Trophoblast cell (in vitro differentiated cells and primary cell): Measurements from ENCODE around the gene TREML2.

ENCODE experiments used
- DNase-seq, 2 donors: peaks; one replicate each; pipeline ENCODE4 v3.0.0-alpha.2; 2016
- H2AFZ ChIP-seq: 2 replicates; pipeline ENCODE4 v1.6.1; 2013; ENCODE audit warnings: low read length, moderate library complexity, mild to moderate bottlenecking; ENCODE audit not compliant: insufficient read depth, poor library complexity
- H2AK5ac ChIP-seq: 2 replicates; pipeline ENCODE4 v1.6.1; 2013; ENCODE audit warnings: mild to moderate bottlenecking, low read length
- H2BK120ac ChIP-seq: 2 replicates; pipeline ENCODE4 v1.6.1; 2013; ENCODE audit warnings: low read length, mild to moderate bottlenecking, moderate library complexity; ENCODE audit not compliant: insufficient read depth, poor library complexity
- H2BK12ac ChIP-seq: 2 replicates; pipeline ENCODE4 v1.6.1; 2013; ENCODE audit warnings: mild to moderate bottlenecking, low read length, moderate library complexity
- H2BK5ac ChIP-seq: 2 replicates; pipeline ENCODE4 v1.6.1; 2013; ENCODE audit warnings: low read length, low read depth, moderate library complexity, mild to moderate bottlenecking; ENCODE audit not compliant: poor library complexity
- H3K14ac ChIP-seq: 2 replicates; pipeline ENCODE4 v1.6.1; 2013; ENCODE audit warnings: mild to moderate bottlenecking, low read length
- H3K18ac ChIP-seq: 2 replicates; pipeline ENCODE4 v1.6.1; 2013; ENCODE audit warnings: mild to moderate bottlenecking, low read length
- H3K23ac ChIP-seq: 2 replicates; pipeline ENCODE4 v1.6.1; 2013; ENCODE audit warnings: low read length
- H3K27ac ChIP-seq: 2 replicates; pipeline ENCODE4 v1.5.1; 2013; ENCODE audit warnings: low read depth, mild to moderate bottlenecking, inconsistent platforms, low read length, moderate library complexity
- H3K27me3 ChIP-seq: 2 replicates; pipeline ENCODE4 v1.6.1; 2013; ENCODE audit warnings: inconsistent platforms, mild to moderate bottlenecking, low read length, moderate library complexity; ENCODE audit not compliant: insufficient read depth
- H3K36me3 ChIP-seq, 2 experiments: 1 replicate in 1 of 2; 2 replicates in 1 of 2; pipeline ENCODE4 v1.6.1; 2013; ENCODE audit warnings: low read length in 2 of 2, mild to moderate bottlenecking in 2 of 2, moderate library complexity in 1 of 2; ENCODE audit not compliant: insufficient read depth in 2 of 2, control insufficient read depth in 1 of 2
- H3K4ac ChIP-seq: 2 replicates; pipeline ENCODE4 v1.6.1; 2013; ENCODE audit warnings: low read depth, mild to moderate bottlenecking, low read length, moderate library complexity
- H3K4me1 ChIP-seq, 2 experiments: 1 replicate in 1 of 2; 2 replicates in 1 of 2; pipeline ENCODE4 v1.6.1; 2013; ENCODE audit warnings: low read length in 2 of 2, mild to moderate bottlenecking in 2 of 2, moderate library complexity in 1 of 2; ENCODE audit not compliant: insufficient read depth in 2 of 2, control insufficient read depth in 1 of 2
- H3K4me2 ChIP-seq: 2 replicates; pipeline ENCODE4 v1.6.1; 2013; ENCODE audit warnings: inconsistent platforms, mild to moderate bottlenecking, low read length, moderate library complexity
- H3K4me3 ChIP-seq: 2 replicates; pipeline ENCODE4 v1.5.1; 2013; ENCODE audit warnings: mild to moderate bottlenecking, low read depth, low read length, inconsistent platforms
- H3K79me1 ChIP-seq: one replicate; pipeline ENCODE4 v1.6.1; 2013; ENCODE audit warnings: low read length
- H3K79me2 ChIP-seq: 2 replicates; pipeline ENCODE4 v1.6.1; 2013; ENCODE audit warnings: low read length, mild to moderate bottlenecking; ENCODE audit not compliant: control insufficient read depth, insufficient read depth, poor library complexity
- H3K9ac ChIP-seq: 2 replicates; pipeline ENCODE4 v1.6.1; 2013; ENCODE audit warnings: mild to moderate bottlenecking, low read length
- H3K9me3 ChIP-seq: 2 replicates; pipeline ENCODE4 v1.6.1; 2013; ENCODE audit warnings: low read depth, mild to moderate bottlenecking, control low read depth, inconsistent platforms, low read length; ENCODE audit not compliant: insufficient read depth
- H4K12ac ChIP-seq: 2 replicates; pipeline ENCODE4 v1.6.1; 2013; ENCODE audit warnings: low read depth, mild to moderate bottlenecking, low read length, moderate library complexity
- H4K8ac ChIP-seq: 2 replicates; pipeline ENCODE4 v1.6.1; 2013; ENCODE audit warnings: low read depth, mild to moderate bottlenecking, low read length, moderate library complexity
- H4K91ac ChIP-seq: one replicate; pipeline ENCODE4 v1.6.1; 2013; ENCODE audit warnings: low read depth, mild to moderate bottlenecking, low read length, moderate library complexity
- WGBS: extraction: QIAGEN DNeasy Blood & Tissue Kit; methylation state at CpG from one replicate; pipeline ENCODE4 v1.1.7; 2013; ENCODE audit warnings: missing lambda C conversion rate; ENCODE audit not compliant: insufficient read length, insufficient coverage; ENCODE audit errors: extremely low coverage; 5-methylcytosine and 5-hydroxymethylcytosine counted together

TREML2 gene

GRCh38 chr6:41160933-41161332 lies 40.0 kb downstream of the TREML2 start:
- no peak overlapping the region for H3K27ac ChIP-seq

GRCh38 chr6:41159415-41160082 lies 41.4 kb downstream of the TREML2 start:
- no peak overlapping the region for H2BK120ac ChIP-seq
- H4K8ac ChIP-seq = no peak overlapping the region
- H3K79me1 ChIP-seq = no peaks in the 10 kb centered on the region
- no peak overlapping the region for H3K9ac ChIP-seq
- no peak overlapping the region for H3K4ac ChIP-seq
- peaks cover 3% of the 10 kb centered on the region for H3K9me3 ChIP-seq
- peaks cover 7 to 8% of the 10 kb centered on the region in 2 experiments for H3K4me1 ChIP-seq
- no peak overlapping the region for H2BK12ac ChIP-seq
- H2BK5ac ChIP-seq = no peak overlapping the region
- no peak overlapping the region for H3K18ac ChIP-seq
- no peak overlapping the region for H2AFZ ChIP-seq
- H3K27ac ChIP-seq = no peak overlapping the region
- H4K12ac ChIP-seq = no peak overlapping the region
- no CpG with 5 or more reads among the region's 12 CpGs for WGBS
- DNase-seq = no peak
- H2AK5ac ChIP-seq = no peak overlapping the region
- H3K36me3 ChIP-seq = no peaks in the 10 kb centered on the region
- no peak overlapping the region for H3K14ac ChIP-seq
- no peak overlapping the region for H3K4me2 ChIP-seq
- no peak overlapping the region for H3K23ac ChIP-seq
- H3K4me3 ChIP-seq = no peak overlapping the region
- H3K27me3 ChIP-seq = no peaks in the 10 kb centered on the region
- H4K91ac ChIP-seq = no peak overlapping the region
- no peaks in the 10 kb centered on the region for H3K79me2 ChIP-seq

More at GRCh38 chr6:41160933-41161332, 40.0 kb downstream of the TREML2 start:
- no peaks in the 10 kb centered on the region for H3K27me3 ChIP-seq
- H2AFZ ChIP-seq = no peak overlapping the region
- no peak overlapping the region for H4K8ac ChIP-seq
- peaks cover 3% of the 10 kb centered on the region for H3K9me3 ChIP-seq
- H3K36me3 ChIP-seq = no peaks in the 10 kb centered on the region
- H4K12ac ChIP-seq = no peak overlapping the region
- H3K9ac ChIP-seq = no peak overlapping the region
- H3K14ac ChIP-seq = no peak overlapping the region
- H3K23ac ChIP-seq = no peak overlapping the region
- H2AK5ac ChIP-seq = no peak overlapping the region
- no peak overlapping the region for H4K91ac ChIP-seq
- no peak overlapping the region for H2BK120ac ChIP-seq
- no peak overlapping the region for H3K4ac ChIP-seq
- peaks cover 2 to 5% of the 10 kb centered on the region in 2 experiments for H3K4me1 ChIP-seq
- no CpG with 5 or more reads among the region's 3 CpGs for WGBS
- no peak overlapping the region for H3K4me2 ChIP-seq
- H2BK12ac ChIP-seq = no peak overlapping the region
- no peak overlapping the region for H3K18ac ChIP-seq
- DNase-seq = no peak
- H3K79me1 ChIP-seq = no peaks in the 10 kb centered on the region
- H3K4me3 ChIP-seq = no peak overlapping the region
- H3K79me2 ChIP-seq = no peaks in the 10 kb centered on the region
- no peak overlapping the region for H2BK5ac ChIP-seq

DNA sequence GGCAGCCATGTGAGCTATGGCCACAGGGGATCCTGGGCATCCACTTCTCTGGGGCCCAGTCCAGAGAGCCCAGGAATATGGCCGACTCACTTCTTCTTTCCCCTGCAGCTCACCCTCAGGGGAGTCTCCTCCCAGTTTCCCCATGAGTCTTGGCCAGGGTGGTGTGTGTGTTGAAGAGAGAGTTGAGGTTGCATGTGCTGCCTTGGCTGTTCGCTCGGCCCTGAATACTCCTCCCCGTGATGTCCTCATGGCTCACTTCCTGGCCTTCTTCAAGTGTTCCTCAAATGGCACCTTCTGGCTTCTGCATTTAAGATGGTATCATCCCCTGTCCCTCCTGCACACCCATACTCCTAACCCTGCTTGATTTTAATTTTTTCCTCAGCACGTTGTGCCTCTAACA lies 43.6 kb downstream of the TREML2 start:
- no peak overlapping the region for H3K9ac ChIP-seq
- H3K23ac ChIP-seq = no peak overlapping the region
- H3K18ac ChIP-seq = no peak overlapping the region
- no peak overlapping the region for H2AFZ ChIP-seq
- DNase-seq = no peak
- H3K79me2 ChIP-seq = no peaks in the 10 kb centered on the region
- H3K4ac ChIP-seq = no peak overlapping the region
- H4K12ac ChIP-seq = no peak overlapping the region
- H3K27me3 ChIP-seq = no peaks in the 10 kb centered on the region
- no peak overlapping the region for H2BK120ac ChIP-seq
- H3K14ac ChIP-seq = no peak overlapping the region
- no CpG with 5 or more reads among the region's 5 CpGs for WGBS
- no peaks in the 10 kb centered on the region for H3K36me3 ChIP-seq
- no peak overlapping the region for H2BK12ac ChIP-seq
- H3K27ac ChIP-seq = no peak overlapping the region
- no peak overlapping the region for H4K8ac ChIP-seq
- H3K79me1 ChIP-seq = no peaks in the 10 kb centered on the region
- H2AK5ac ChIP-seq = no peak overlapping the region
- H3K4me1 ChIP-seq = peaks cover 2 to 15% of the 10 kb centered on the region in 2 experiments
- H3K4me3 ChIP-seq = no peak overlapping the region
- peaks cover 3% of the 10 kb centered on the region for H3K9me3 ChIP-seq
- no peak overlapping the region for H2BK5ac ChIP-seq
- H3K4me2 ChIP-seq = no peak overlapping the region
- H4K91ac ChIP-seq = no peak overlapping the region

- WGBS = no CpG with 5 or more reads among the region's 6 CpGs
Observed at GRCh38 chr6:41156771-41157170, 44.2 kb downstream of the TREML2 start.

More at GRCh38 chr6:41156771-41157170, 44.2 kb downstream of the TREML2 start:
- no peak overlapping the region for H3K27ac ChIP-seq
- no peak overlapping the region for H2BK12ac ChIP-seq
- DNase-seq = no peak
- no peak overlapping the region for H2AK5ac ChIP-seq
- no peaks in the 10 kb centered on the region for H3K79me2 ChIP-seq
- no peak overlapping the region for H3K4me3 ChIP-seq
- H3K18ac ChIP-seq = no peak overlapping the region
- H3K79me1 ChIP-seq = no peaks in the 10 kb centered on the region
- no peak overlapping the region for H4K12ac ChIP-seq
- H3K36me3 ChIP-seq = no peaks in the 10 kb centered on the region
- no peak overlapping the region for H2AFZ ChIP-seq
- no peak overlapping the region for H4K91ac ChIP-seq
- no peak overlapping the region for H4K8ac ChIP-seq
- no peak overlapping the region for H3K9ac ChIP-seq
- no peak overlapping the region for H3K14ac ChIP-seq
- H3K4me1 ChIP-seq = peaks cover 2 to 15% of the 10 kb centered on the region in 2 experiments
- no peaks in the 10 kb centered on the region for H3K27me3 ChIP-seq
- H3K23ac ChIP-seq = no peak overlapping the region
- H3K4me2 ChIP-seq = no peak overlapping the region
- peaks cover 3% of the 10 kb centered on the region for H3K9me3 ChIP-seq
- H2BK5ac ChIP-seq = no peak overlapping the region
- no peak overlapping the region for H3K4ac ChIP-seq
- no peak overlapping the region for H2BK120ac ChIP-seq
